HG03135 (cell line): ENCODE data around the gene ZMYND8.

Experiments
- ATAC-seq: cut with Tn5 transposase; IDR thresholded peaks from one replicate; pipeline ENCODE4 v1.9.1; 2021; ENCODE audit warnings: mild to moderate bottlenecking, moderate library complexity; ENCODE audit not compliant: unreplicated experiment

The ZMYND8 gene

GRCh38 chr20:47354714-47355488 is 1.6 kb downstream of the ZMYND8 start:
- ATAC-seq, result no peak

- ATAC-seq, result no peak
These were observed 2.1 kb downstream of the ZMYND8 start for GRCh38 chr20:47354464-47354713.

GRCh38 chr20:47353692-47354463 is 2.6 kb downstream of the ZMYND8 start:
- no peak for ATAC-seq

GRCh38 chr20:47353239-47353691 is 3.2 kb downstream of the ZMYND8 start:
- ATAC-seq, result no peak

GRCh38 chr20:47352332-47353238 is 3.9 kb downstream of the ZMYND8 start:
- no peak for ATAC-seq

GRCh38 chr20:47351643-47352331 is 4.7 kb downstream of the ZMYND8 start:
- ATAC-seq, result no peak

GRCh38 chr20:47350691-47351545 is 5.6 kb downstream of the ZMYND8 start:
- no peak for ATAC-seq

- ATAC-seq, result no peak
These were observed 6.3 kb downstream of the ZMYND8 start for GRCh38 chr20:47350181-47350550.

- no peak for ATAC-seq
These were observed 6.9 kb downstream of the ZMYND8 start for GRCh38 chr20:47349365-47350180.

GRCh38 chr20:47348539-47349142 is 7.9 kb downstream of the ZMYND8 start:
- no peak for ATAC-seq

GRCh38 chr20:47347661-47348435 is 8.7 kb downstream of the ZMYND8 start:
- ATAC-seq, result no peak

GRCh38 chr20:47346172-47346571 is 10.3 kb downstream of the ZMYND8 start:
- no peak for ATAC-seq

- ATAC-seq, result no peak
These were observed 11.3 kb downstream of the ZMYND8 start for GRCh38 chr20:47345214-47345613.

GRCh38 chr20:47343007-47343472 is 13.5 kb downstream of the ZMYND8 start:
- ATAC-seq, result no peak

- ATAC-seq, result no peak
These were observed 18.3 kb downstream of the ZMYND8 start for GRCh38 chr20:47338131-47338628.

GRCh38 chr20:47337413-47337812 is 19.1 kb downstream of the ZMYND8 start:
- ATAC-seq, result no peak

- ATAC-seq, result no peak
These were observed 20.3 kb downstream of the ZMYND8 start for GRCh38 chr20:47336129-47336754.
